Coronary artery (tissue), 2 donors: ENCODE results near the gene LMBR1.
"Not testable (repeated sequence)": the region's sequence is repeated elsewhere in the genome, so short reads cannot be mapped to it uniquely, and the experiment has no call there.

ENCODE experiments used
- DNase-seq: peaks from one replicate; pipeline ENCODE4 v3.0.0-alpha.2; 2017; ENCODE audit warnings: low spot score
- H3K27ac ChIP-seq, 2 donors: fragments of 200-600 bp; sonication (generic); one replicate each; pipeline ENCODE4 v1.5.1; 2016 to 2019
- H3K4me3 ChIP-seq: fragments of 200-600 bp; sonication (generic); 2 replicates; pipeline ENCODE4 v1.5.1; 2016; ENCODE audit warnings: mild to moderate bottlenecking, moderate library complexity
- TF ChIP-seq, protein P1 (sequence below): fragments of 200-600 bp; sonication (generic); IDR thresholded peaks from one replicate; pipeline ENCODE4 v1.5.1; 2019; ENCODE audit warnings: antibody characterized with exemption

The LMBR1 gene

GRCh38 chr7:156703773-156704482 is 189.1 kb downstream of the LMBR1 start:
- Histone ChIP-seq H3K4me3 (no peak overlapping the region), H3K27ac (no peak overlapping the region)
- TF ChIP-seq, protein P1, sequence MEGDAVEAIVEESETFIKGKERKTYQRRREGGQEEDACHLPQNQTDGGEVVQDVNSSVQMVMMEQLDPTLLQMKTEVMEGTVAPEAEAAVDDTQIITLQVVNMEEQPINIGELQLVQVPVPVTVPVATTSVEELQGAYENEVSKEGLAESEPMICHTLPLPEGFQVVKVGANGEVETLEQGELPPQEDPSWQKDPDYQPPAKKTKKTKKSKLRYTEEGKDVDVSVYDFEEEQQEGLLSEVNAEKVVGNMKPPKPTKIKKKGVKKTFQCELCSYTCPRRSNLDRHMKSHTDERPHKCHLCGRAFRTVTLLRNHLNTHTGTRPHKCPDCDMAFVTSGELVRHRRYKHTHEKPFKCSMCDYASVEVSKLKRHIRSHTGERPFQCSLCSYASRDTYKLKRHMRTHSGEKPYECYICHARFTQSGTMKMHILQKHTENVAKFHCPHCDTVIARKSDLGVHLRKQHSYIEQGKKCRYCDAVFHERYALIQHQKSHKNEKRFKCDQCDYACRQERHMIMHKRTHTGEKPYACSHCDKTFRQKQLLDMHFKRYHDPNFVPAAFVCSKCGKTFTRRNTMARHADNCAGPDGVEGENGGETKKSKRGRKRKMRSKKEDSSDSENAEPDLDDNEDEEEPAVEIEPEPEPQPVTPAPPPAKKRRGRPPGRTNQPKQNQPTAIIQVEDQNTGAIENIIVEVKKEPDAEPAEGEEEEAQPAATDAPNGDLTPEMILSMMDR = no peak
- no peak for DNase-seq

DNA sequence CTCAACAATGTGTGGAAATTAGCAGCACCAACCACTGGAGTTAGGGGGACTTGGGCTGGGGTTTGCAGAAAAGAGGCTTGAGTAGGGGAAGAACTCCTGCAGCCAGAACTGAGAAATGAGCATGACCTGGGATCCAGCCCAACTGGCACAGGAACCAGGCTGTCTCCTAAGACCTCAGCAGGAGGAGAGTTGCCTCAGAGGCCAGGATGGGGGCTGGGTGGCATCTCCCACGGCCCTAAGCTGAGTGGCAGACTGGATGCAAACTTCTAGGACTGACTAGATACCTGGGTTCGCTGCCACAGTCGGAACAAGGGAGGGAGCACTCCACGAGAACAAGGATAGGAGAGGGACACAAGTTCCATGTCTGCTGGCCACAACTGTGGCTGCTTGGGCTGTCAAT is 189.8 kb downstream of the LMBR1 start:
- no peak overlapping the region for H3K27ac ChIP-seq
- TF ChIP-seq, protein P1 = no peak
- H3K4me3 ChIP-seq = no peak overlapping the region
- DNase-seq = no peak

- Histone ChIP-seq H3K27ac (no peak overlapping the region), H3K4me3 (no peak overlapping the region)
- no peak for DNase-seq
- TF ChIP-seq, protein P1 = no peak
Measured at GRCh38 chr7:156702399-156702798, 190.6 kb downstream of the LMBR1 start.

DNA sequence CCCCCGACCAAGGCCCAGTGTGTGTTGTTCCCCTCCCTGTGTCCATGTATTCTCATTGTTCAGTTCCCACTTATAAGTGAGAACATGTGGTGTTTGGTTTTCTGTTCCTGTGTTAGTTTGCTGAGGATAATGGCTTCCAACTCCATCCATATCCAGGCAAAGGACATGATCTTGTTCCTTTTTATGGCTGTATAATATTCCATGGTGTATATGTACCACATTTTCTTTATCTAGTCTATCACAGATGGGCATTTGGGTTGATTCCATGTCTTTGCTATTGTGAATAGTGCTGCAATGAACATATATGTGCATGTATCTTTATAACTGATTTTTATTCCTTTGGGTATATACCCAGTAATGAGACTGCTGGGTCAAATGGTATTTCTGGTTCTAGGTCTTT is 191.2 kb downstream of the LMBR1 start:
- DNase-seq, H3K27ac ChIP-seq, H3K4me3 ChIP-seq: not testable (repeated sequence)

DNA sequence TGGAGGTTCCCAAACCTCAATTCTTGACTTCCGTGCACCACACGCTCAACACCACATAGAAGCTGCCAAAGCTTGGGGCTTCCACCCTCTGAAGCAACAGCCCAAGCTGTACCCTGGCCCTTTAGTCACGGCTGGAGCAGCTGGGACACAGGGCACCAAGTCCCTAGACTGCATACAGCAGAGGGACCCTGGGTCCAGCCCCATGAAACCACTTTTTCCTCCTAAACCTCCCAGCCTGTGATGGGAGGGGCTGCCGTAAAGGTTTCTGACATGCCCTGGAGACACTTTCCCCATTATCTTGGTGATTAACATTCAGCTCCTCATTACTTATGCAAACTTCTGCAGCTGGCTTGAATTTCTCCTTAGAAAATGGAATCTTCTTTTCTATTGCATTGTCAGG is 194.5 kb downstream of the LMBR1 start:
- H3K27ac ChIP-seq, DNase-seq, H3K4me3 ChIP-seq: not testable (repeated sequence)

GRCh38 chr7:156697283-156697682 is 195.7 kb downstream of the LMBR1 start:
- H3K4me3 ChIP-seq, DNase-seq, H3K27ac ChIP-seq: not testable (repeated sequence)

- no peak for DNase-seq
- TF ChIP-seq, protein P1 = no peak
- Histone ChIP-seq H3K27ac (no peak overlapping the region), H3K4me3 (no peak overlapping the region)
Measured at GRCh38 chr7:156693627-156694026, 199.4 kb downstream of the LMBR1 start.

- TF ChIP-seq, protein P1 = no peak
- no peak for DNase-seq
- Histone ChIP-seq H3K4me3 (no peak overlapping the region), H3K27ac (no peak overlapping the region)
Measured at GRCh38 chr7:156692849-156693248, 200.1 kb downstream of the LMBR1 start.

DNA sequence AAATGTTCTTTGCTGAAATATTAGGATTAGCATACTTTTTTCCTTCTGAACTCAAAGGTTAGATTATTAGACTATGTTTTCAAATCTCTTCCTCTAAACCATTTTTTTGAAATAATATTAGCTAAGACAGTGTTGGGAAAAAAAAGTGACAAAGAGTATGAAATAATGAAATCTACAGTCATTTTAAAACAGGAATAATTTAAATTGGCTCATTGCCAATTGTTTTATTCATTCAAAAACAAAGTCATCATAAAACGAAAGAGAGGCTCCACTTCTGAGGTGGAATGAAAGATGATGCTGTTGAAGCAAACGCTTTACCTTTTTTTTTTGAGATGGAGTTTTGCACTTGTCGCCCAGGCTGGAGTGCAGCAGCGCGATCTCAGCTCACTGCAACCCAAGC is 201.2 kb downstream of the LMBR1 start:
- H3K27ac ChIP-seq = no peak overlapping the region
- TF ChIP-seq, protein P1 = no peak
- DNase-seq = no peak
- H3K4me3 ChIP-seq = no peak overlapping the region
